HUES64 (cell line): ENCODE measurements around the gene PRKAR2A.

Source experiments
- H3K27ac ChIP-seq: 2 replicates; pipeline ENCODE4 v1.7.0; 2013; ENCODE audit warnings: low read depth, low read length, inconsistent platforms
- H3K27me3 ChIP-seq: 2 replicates; pipeline ENCODE4 v1.6.1; 2013; ENCODE audit warnings: mild to moderate bottlenecking, low read length; ENCODE audit not compliant: insufficient read depth
- H3K36me3 ChIP-seq: 2 replicates; pipeline ENCODE4 v1.6.1; 2013; ENCODE audit warnings: mild to moderate bottlenecking, low read length; ENCODE audit not compliant: insufficient read depth
- H3K4me1 ChIP-seq: 2 replicates; pipeline ENCODE4 v1.6.1; 2013; ENCODE audit warnings: mild to moderate bottlenecking, low read length, moderate library complexity; ENCODE audit not compliant: insufficient read depth
- H3K4me3 ChIP-seq: 2 replicates; pipeline ENCODE4 v1.5.1; 2013; ENCODE audit warnings: mild to moderate bottlenecking, low read length, moderate library complexity
- H3K9ac ChIP-seq: 2 replicates; pipeline ENCODE4 v1.6.1; 2013; ENCODE audit warnings: mild to moderate bottlenecking, low read depth, low read length
- H3K9me3 ChIP-seq: 2 replicates; pipeline ENCODE4 v1.6.1; 2013; ENCODE audit warnings: low read depth, low read length; ENCODE audit not compliant: insufficient read depth
- WGBS: fragments of 150-250, 120-280 bp; methylation state at CpG from one replicate; pipeline ENCODE4 v1.1.7; 2013; ENCODE audit warnings: missing lambda C conversion rate; 5-methylcytosine and 5-hydroxymethylcytosine counted together

Gene PRKAR2A

GRCh38 chr3:48859206-48859605 lies 11.5 kb upstream of the PRKAR2A start:
- no peaks in the 10 kb centered on the region for H3K4me1 ChIP-seq
- no peaks in the 10 kb centered on the region for H3K9me3 ChIP-seq
- no peak overlapping the region for H3K27ac ChIP-seq
- H3K36me3 ChIP-seq = no peaks in the 10 kb centered on the region
- no peak overlapping the region for H3K4me3 ChIP-seq
- no peak overlapping the region for H3K9ac ChIP-seq
- H3K27me3 ChIP-seq = no peaks in the 10 kb centered on the region
- 96% methylated on average over 2 of the region's 2 CpGs for WGBS

- Histone ChIP-seq H3K27ac (no peak overlapping the region), H3K4me3 (no peak overlapping the region), H3K9ac (no peak overlapping the region), H3K9me3 (no peaks in the 10 kb centered on the region), H3K27me3 (no peaks in the 10 kb centered on the region), H3K4me1 (no peaks in the 10 kb centered on the region), H3K36me3 (no peaks in the 10 kb centered on the region)
- WGBS = 91% methylated on average over 2 of the region's 2 CpGs
Observed at GRCh38 chr3:48858709-48859108, 11.0 kb upstream of the PRKAR2A start.

DNA sequence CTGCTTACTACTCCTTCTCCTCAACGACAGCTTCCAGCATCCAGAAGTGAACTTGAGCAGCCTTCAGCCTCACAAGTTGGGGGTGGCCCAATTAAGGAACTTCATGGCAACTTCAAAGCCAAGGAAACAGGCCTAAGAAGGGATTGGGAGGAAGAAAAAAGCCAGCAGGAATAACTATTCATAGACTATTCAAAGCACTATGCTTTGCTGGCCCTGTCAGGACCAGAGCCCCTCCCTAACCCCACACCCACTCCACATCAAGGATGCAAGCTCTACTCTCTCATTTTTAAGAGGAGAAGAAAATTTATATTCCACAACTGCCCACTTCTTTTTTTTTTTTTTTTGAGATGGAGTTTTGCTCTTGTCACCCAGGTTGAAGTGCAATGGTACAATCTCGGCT lies 10.0 kb upstream of the PRKAR2A start:
- no peak overlapping the region for H3K9ac ChIP-seq
- WGBS = 74% methylated on average over 2 of the region's 2 CpGs
- no peaks in the 10 kb centered on the region for H3K9me3 ChIP-seq

DNA sequence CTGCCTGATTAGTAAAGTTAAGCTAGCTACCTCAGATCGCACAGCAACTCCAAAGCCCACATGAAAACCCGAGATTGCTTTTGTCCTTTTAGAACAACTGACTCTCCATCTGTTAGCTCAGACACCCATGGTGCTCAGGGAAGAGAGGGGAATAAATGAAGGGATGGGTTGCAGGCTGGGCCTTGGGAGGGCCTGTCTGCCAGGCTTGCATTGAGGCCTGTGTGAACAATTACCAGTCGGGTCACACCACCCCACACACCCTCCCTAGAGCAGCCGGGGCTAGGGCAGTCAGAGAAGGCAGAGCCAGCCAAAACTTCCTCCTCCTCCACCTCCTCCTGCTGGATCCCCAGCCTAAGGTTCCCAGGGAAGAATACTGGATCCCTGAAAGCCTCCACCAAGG lies 8.8 kb upstream of the PRKAR2A start:
- 92% methylated on average over 4 of the region's 4 CpGs for WGBS
- no peaks in the 10 kb centered on the region for H3K36me3 ChIP-seq
- H3K9ac ChIP-seq = no peak overlapping the region
- no peak overlapping the region for H3K4me3 ChIP-seq
- H3K9me3 ChIP-seq = no peaks in the 10 kb centered on the region
- H3K4me1 ChIP-seq = no peaks in the 10 kb centered on the region
- H3K27ac ChIP-seq = no peak overlapping the region
- no peaks in the 10 kb centered on the region for H3K27me3 ChIP-seq

More for the DNA sequence above, 10.0 kb upstream of the PRKAR2A start:
- Histone ChIP-seq H3K4me3 (no peak overlapping the region), H3K27ac (no peak overlapping the region), H3K27me3 (no peaks in the 10 kb centered on the region), H3K36me3 (no peaks in the 10 kb centered on the region), H3K4me1 (no peaks in the 10 kb centered on the region)

DNA sequence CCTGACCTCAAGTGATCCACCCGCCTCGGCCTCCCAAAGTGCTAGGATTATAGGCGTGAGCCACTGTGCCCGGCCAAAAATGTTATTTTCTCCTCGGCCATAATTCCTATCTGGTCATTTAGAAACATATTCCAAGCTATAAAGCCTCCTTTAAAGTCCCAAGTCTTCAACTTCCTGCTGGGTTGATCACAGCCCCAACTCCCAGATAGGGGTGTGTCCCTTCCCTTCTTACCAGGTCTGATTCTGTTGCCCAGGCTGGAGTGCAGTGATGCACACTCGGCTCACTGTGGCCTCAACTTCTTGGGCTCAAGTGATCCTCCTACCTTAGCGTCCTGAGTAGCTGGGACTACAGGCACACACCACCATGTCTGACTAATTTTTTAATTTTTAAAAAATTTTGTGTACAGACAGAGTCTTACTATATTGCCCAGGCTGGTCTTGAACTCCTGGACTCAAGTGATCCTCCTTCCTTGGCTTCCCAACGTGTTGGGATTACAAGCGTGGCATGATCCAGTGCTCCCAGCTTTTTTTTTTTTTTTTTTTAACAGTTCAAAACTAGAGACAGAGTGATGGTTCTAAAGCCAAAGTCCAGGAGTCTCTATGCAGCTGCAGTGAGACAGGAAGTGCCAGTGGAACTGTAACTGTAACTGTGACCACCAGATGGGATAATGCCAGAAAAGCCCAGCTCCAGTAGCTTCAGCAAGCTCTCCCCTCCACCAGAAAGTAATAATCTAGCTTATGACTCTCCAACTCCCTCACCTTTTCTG lies 8.2 kb upstream of the PRKAR2A start:
- Histone ChIP-seq H3K27me3 (no peaks in the 10 kb centered on the region), H3K4me3 (no peak overlapping the region), H3K9ac (no peak overlapping the region), H3K36me3 (no peaks in the 10 kb centered on the region), H3K4me1 (no peaks in the 10 kb centered on the region), H3K27ac (no peak overlapping the region), H3K9me3 (no peaks in the 10 kb centered on the region)
- WGBS = 95% methylated on average over 9 of the region's 9 CpGs

GRCh38 chr3:48852151-48852550 lies 4.5 kb upstream of the PRKAR2A start:
- Histone ChIP-seq H3K9ac (no peak overlapping the region), H3K4me3 (no peak overlapping the region), H3K27me3 (0 out of 2 replicates have a peak, but pooled peaks cover under 1% of the 10 kb centered on the region), H3K36me3 (no peaks in the 10 kb centered on the region), H3K9me3 (no peaks in the 10 kb centered on the region), H3K27ac (no peak overlapping the region), H3K4me1 (peaks cover 6% of the 10 kb centered on the region; the same call in 1 of the 2 replicates)
- 91% methylated on average over 5 of the region's 5 CpGs for WGBS

GRCh38 chr3:48851407-48851806 lies 3.7 kb upstream of the PRKAR2A start:
- no peak overlapping the region for H3K9ac ChIP-seq
- peaks cover 8% of the 10 kb centered on the region for H3K27me3 ChIP-seq
- H3K4me1 ChIP-seq = peaks cover 11% of the 10 kb centered on the region
- H3K27ac ChIP-seq = no peak overlapping the region
- H3K9me3 ChIP-seq = no peaks in the 10 kb centered on the region
- H3K4me3 ChIP-seq = no peak overlapping the region
- H3K36me3 ChIP-seq = no peaks in the 10 kb centered on the region
- WGBS = 75% methylated on average over 3 of the region's 3 CpGs

DNA sequence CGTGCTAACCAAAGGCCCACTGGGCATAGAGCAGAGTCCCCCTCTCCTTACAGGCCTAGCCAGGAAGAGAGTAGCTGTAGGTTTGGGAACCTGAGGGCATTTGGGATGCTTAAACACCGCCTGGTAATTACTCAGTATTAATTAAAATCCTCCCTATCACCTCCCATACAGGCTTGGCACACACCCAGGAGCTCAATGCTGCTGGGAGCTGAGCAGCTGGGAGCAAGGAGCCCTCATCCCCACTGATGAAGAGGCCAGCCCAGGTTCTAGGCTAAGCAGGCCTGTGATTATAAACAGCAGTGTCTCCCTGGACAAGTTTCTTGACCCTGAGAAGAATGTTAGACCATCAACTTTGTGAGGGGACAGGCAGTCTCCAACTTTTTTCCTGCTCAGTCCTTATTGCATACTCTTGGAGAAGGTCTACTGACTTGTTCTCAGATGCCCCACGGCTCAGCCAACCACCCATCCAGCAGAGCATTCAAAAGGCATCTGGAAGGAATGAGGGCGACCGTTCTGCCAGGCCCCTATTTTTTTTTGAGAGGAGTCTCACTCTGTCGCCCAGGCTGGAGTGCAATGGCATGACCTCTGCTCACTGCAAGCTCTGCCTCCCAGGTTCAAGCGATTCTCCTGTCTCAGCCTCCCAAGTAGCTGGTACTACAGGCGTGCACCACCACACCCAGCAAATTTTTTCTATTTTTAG lies 1.3 kb upstream of the PRKAR2A start:
- Histone ChIP-seq H3K9ac (no peak overlapping the region), H3K4me3 (no peak overlapping the region; the same call in 1 of the 2 replicates)
- 88% methylated on average over 7 of the region's 8 CpGs for whole genome bisulfite sequencing

GRCh38 chr3:48847053-48847503 lies 596 bp downstream of the PRKAR2A start:
- peak overlapping the region; percentile 71 for H3K4me3 ChIP-seq
- under 1% methylated on average over 42 of the region's 42 CpGs for WGBS
- H3K27me3 ChIP-seq = peaks cover 9% of the 10 kb centered on the region
- peak overlapping the region; percentile 56 for H3K9ac ChIP-seq
- H3K9me3 ChIP-seq = no peaks in the 10 kb centered on the region
- no peaks in the 10 kb centered on the region for H3K36me3 ChIP-seq
- H3K4me1 ChIP-seq = peaks cover 15% of the 10 kb centered on the region
- H3K27ac ChIP-seq = peak overlapping the region; percentile 35; the same call in 1 of the 2 replicates

More for the DNA sequence above, 1.3 kb upstream of the PRKAR2A start:
- Histone ChIP-seq H3K4me1 (peaks cover 15% of the 10 kb centered on the region), H3K36me3 (no peaks in the 10 kb centered on the region), H3K27ac (no peak overlapping the region), H3K27me3 (peaks cover 9% of the 10 kb centered on the region), H3K9me3 (no peaks in the 10 kb centered on the region)

- Histone ChIP-seq H3K9ac (no peak overlapping the region), H3K4me3 (no peak overlapping the region), H3K27me3 (peaks cover 9% of the 10 kb centered on the region), H3K9me3 (no peaks in the 10 kb centered on the region), H3K4me1 (peaks cover 15% of the 10 kb centered on the region), H3K27ac (no peak overlapping the region), H3K36me3 (no peaks in the 10 kb centered on the region)
- WGBS = 76% methylated on average over 2 of the region's 2 CpGs
Observed at GRCh38 chr3:48845170-48845569, 2.5 kb downstream of the PRKAR2A start.

GRCh38 chr3:48837163-48837562 lies 10.5 kb downstream of the PRKAR2A start:
- 91% methylated on average over 2 of the region's 2 CpGs for WGBS
- no peak overlapping the region for H3K27ac ChIP-seq
- no peaks in the 10 kb centered on the region for H3K36me3 ChIP-seq
- no peak overlapping the region for H3K4me3 ChIP-seq
- H3K9ac ChIP-seq = no peak overlapping the region
- no peaks in the 10 kb centered on the region for H3K4me1 ChIP-seq
- no peaks in the 10 kb centered on the region for H3K27me3 ChIP-seq
- H3K9me3 ChIP-seq = no peaks in the 10 kb centered on the region
